Measurements from ENCODE around the gene CCDC179.

DNA sequence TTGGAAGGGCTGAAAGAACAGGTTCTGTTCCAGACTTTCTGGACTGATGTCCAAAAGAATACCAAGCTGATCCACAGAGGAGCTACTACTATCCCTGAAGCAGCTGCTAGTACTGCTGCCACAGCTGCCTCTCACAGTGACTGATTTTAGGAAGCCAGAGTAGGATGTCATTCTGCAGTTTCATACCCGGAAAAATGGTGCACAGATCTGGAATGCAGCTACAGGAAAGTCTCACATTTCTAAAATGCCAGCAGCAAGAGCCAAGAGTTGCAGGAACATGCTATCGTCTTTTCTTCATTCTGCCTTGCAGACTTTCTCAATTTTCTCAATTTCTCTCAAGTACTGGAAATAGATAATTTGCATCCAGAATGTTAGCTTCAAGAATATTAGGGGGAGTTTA, 19.4 kb upstream of the CCDC179 start:
- TF ChIP-seq ZNF8 (CRISPR knock-in tag; IDR thresholded peaks at IDR 0.05) (no peak), ISL1 (CRISPR knock-in tag; IDR thresholded peaks at IDR 0.05) (no peak), ZFP30 (CRISPR knock-in tag; IDR thresholded peaks at IDR 0.05) (no peak), TOX (CRISPR knock-in tag; IDR thresholded peaks at IDR 0.05; ENCODE audit: borderline replicate concordance) (no peak), RARB (CRISPR knock-in tag; IDR thresholded peaks at IDR 0.05) (no peak), GLIS3 (CRISPR knock-in tag; IDR thresholded peaks at IDR 0.05) (no peak), BACH2 (CRISPR knock-in tag; IDR thresholded peaks at IDR 0.05; ENCODE audit: borderline replicate concordance) (no peak)
- TF ChIP-seq, protein P1, sequence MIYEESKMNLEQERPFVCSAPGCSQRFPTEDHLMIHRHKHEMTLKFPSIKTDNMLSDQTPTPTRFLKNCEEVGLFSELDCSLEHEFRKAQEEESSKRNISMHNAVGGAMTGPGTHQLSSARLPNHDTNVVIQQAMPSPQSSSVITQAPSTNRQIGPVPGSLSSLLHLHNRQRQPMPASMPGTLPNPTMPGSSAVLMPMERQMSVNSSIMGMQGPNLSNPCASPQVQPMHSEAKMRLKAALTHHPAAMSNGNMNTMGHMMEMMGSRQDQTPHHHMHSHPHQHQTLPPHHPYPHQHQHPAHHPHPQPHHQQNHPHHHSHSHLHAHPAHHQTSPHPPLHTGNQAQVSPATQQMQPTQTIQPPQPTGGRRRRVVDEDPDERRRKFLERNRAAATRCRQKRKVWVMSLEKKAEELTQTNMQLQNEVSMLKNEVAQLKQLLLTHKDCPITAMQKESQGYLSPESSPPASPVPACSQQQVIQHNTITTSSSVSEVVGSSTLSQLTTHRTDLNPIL (CRISPR knock-in tag; IDR thresholded peaks at IDR 0.05; ENCODE audit: low read depth), result no peak
- TF ChIP-seq, protein P2, sequence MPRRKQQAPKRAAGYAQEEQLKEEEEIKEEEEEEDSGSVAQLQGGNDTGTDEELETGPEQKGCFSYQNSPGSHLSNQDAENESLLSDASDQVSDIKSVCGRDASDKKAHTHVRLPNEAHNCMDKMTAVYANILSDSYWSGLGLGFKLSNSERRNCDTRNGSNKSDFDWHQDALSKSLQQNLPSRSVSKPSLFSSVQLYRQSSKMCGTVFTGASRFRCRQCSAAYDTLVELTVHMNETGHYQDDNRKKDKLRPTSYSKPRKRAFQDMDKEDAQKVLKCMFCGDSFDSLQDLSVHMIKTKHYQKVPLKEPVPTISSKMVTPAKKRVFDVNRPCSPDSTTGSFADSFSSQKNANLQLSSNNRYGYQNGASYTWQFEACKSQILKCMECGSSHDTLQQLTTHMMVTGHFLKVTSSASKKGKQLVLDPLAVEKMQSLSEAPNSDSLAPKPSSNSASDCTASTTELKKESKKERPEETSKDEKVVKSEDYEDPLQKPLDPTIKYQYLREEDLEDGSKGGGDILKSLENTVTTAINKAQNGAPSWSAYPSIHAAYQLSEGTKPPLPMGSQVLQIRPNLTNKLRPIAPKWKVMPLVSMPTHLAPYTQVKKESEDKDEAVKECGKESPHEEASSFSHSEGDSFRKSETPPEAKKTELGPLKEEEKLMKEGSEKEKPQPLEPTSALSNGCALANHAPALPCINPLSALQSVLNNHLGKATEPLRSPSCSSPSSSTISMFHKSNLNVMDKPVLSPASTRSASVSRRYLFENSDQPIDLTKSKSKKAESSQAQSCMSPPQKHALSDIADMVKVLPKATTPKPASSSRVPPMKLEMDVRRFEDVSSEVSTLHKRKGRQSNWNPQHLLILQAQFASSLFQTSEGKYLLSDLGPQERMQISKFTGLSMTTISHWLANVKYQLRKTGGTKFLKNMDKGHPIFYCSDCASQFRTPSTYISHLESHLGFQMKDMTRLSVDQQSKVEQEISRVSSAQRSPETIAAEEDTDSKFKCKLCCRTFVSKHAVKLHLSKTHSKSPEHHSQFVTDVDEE (CRISPR knock-in tag; IDR thresholded peaks at IDR 0.05), result no peak

Data from SK-N-SH treated with all-trans-retinoic acid at 6 μM for 48 hours (cell line).